ENCODE data around the gene TSPAN13. TPM values are rescaled to one million over a fixed set of nuclear protein-coding genes. Genes with fewer than 3 reads are reported as not detected.

Gene TSPAN13
- total RNA-seq, 1 donor from 2014 or later = 56.0 TPM

GRCh38 chr7:16719699-16720098 lies 33.9 kb upstream of the TSPAN13 start:
- TF ChIP-seq CTCF (IDR thresholded peaks at IDR 0.05; ENCODE audit: insufficient read depth, low read depth, low read length) (no peak), EZH2 (IDR thresholded peaks at IDR 0.05; ENCODE audit: insufficient read depth, low read length) (no peak)
- Mint-ChIP-seq H3K4me1 (ENCODE audit: low read depth, unreplicated experiment) (peaks cover 6% of the 10 kb centered on the region), H3K4me3 (ENCODE audit: unreplicated experiment) (no peak overlapping the region), H3K27ac (ENCODE audit: unreplicated experiment) (no peak overlapping the region), H3K36me3 (ENCODE audit: low read depth, unreplicated experiment) (no peaks in the 10 kb centered on the region), H3K27me3 (ENCODE audit: low read depth, unreplicated experiment) (no peaks in the 10 kb centered on the region), H3K9me3 (ENCODE audit: unreplicated experiment) (no peaks in the 10 kb centered on the region)
- Histone ChIP-seq H3K4me1 (ENCODE audit: insufficient read depth, low read length) (no peaks in the 10 kb centered on the region), H3K27ac (ENCODE audit: low read depth, low read length) (no peak overlapping the region), H3K36me3 (ENCODE audit: insufficient read depth, low read length) (no peaks in the 10 kb centered on the region), H3K4me3 (ENCODE audit: insufficient read depth, low read depth, low read length) (no peak overlapping the region), H3K27me3 (ENCODE audit: insufficient read depth, low read length) (no peaks in the 10 kb centered on the region), H3K4me2 (ENCODE audit: low read length) (no peak overlapping the region), H4K20me1 (ENCODE audit: insufficient read depth, low read length) (no peaks in the 10 kb centered on the region), H3K79me2 (ENCODE audit: insufficient read depth, low read length) (no peaks in the 10 kb centered on the region), H3K9me3 (ENCODE audit: insufficient read depth, low read depth, low read length) (no peaks in the 10 kb centered on the region), H2AFZ (ENCODE audit: low read depth, low read length) (no peak overlapping the region), H3K9ac (ENCODE audit: low read length) (no peak overlapping the region)
- no peak for FAIRE-seq
- no peak for DNase-seq (ENCODE audit: low read depth)

- no peaks in the 10 kb centered on the region for H3K4me1 ChIP-seq (ENCODE audit: insufficient read depth, low read length)
- no peak overlapping the region for H3K4me3 ChIP-seq (ENCODE audit: insufficient read depth, low read depth, low read length)
- H3K27me3 ChIP-seq (ENCODE audit: insufficient read depth, low read length) = no peaks in the 10 kb centered on the region
- no peaks in the 10 kb centered on the region for H3K36me3 Mint-ChIP-seq (ENCODE audit: low read depth, unreplicated experiment)
- H3K27ac ChIP-seq (ENCODE audit: low read depth, low read length) = no peak overlapping the region
- no peaks in the 10 kb centered on the region for H3K9me3 Mint-ChIP-seq (ENCODE audit: unreplicated experiment)
- H4K20me1 ChIP-seq (ENCODE audit: insufficient read depth, low read length) = no peaks in the 10 kb centered on the region
- no peaks in the 10 kb centered on the region for H3K36me3 ChIP-seq (ENCODE audit: insufficient read depth, low read length)
- H3K27me3 Mint-ChIP-seq (ENCODE audit: low read depth, unreplicated experiment) = no peaks in the 10 kb centered on the region
- FAIRE-seq = no peak
- DNase-seq (ENCODE audit: low read depth) = no peak
- TF ChIP-seq CTCF (IDR thresholded peaks at IDR 0.05; ENCODE audit: insufficient read depth, low read depth, low read length) = no peak
- no peak for TF ChIP-seq EZH2 (IDR thresholded peaks at IDR 0.05; ENCODE audit: insufficient read depth, low read length)
- no peak overlapping the region for H3K27ac Mint-ChIP-seq (ENCODE audit: unreplicated experiment)
- no peaks in the 10 kb centered on the region for H3K79me2 ChIP-seq (ENCODE audit: insufficient read depth, low read length)
- H3K9ac ChIP-seq (ENCODE audit: low read length) = no peak overlapping the region
- peaks cover 6% of the 10 kb centered on the region for H3K4me1 Mint-ChIP-seq (ENCODE audit: low read depth, unreplicated experiment)
- no peak overlapping the region for H3K4me2 ChIP-seq (ENCODE audit: low read length)
- H3K4me3 Mint-ChIP-seq (ENCODE audit: unreplicated experiment) = no peak overlapping the region
- H3K9me3 ChIP-seq (ENCODE audit: insufficient read depth, low read depth, low read length) = no peaks in the 10 kb centered on the region
- no peak overlapping the region for H2AFZ ChIP-seq (ENCODE audit: low read depth, low read length)
Observed at GRCh38 chr7:16721541-16721940, 32.0 kb upstream of the TSPAN13 start.

GRCh38 chr7:16724344-16724743 lies 29.2 kb upstream of the TSPAN13 start:
- Histone ChIP-seq H3K27me3 (ENCODE audit: insufficient read depth, low read length) (no peaks in the 10 kb centered on the region), H3K9me3 (ENCODE audit: insufficient read depth, low read depth, low read length) (no peaks in the 10 kb centered on the region), H3K4me3 (ENCODE audit: insufficient read depth, low read depth, low read length) (no peak overlapping the region), H4K20me1 (ENCODE audit: insufficient read depth, low read length) (no peaks in the 10 kb centered on the region), H3K4me2 (ENCODE audit: low read length) (no peak overlapping the region), H3K79me2 (ENCODE audit: insufficient read depth, low read length) (no peaks in the 10 kb centered on the region), H2AFZ (ENCODE audit: low read depth, low read length) (no peak overlapping the region), H3K9ac (ENCODE audit: low read length) (no peak overlapping the region), H3K4me1 (ENCODE audit: insufficient read depth, low read length) (no peaks in the 10 kb centered on the region), H3K36me3 (ENCODE audit: insufficient read depth, low read length) (no peaks in the 10 kb centered on the region), H3K27ac (ENCODE audit: low read depth, low read length) (no peak overlapping the region)
- no peaks in the 10 kb centered on the region for H3K36me3 Mint-ChIP-seq (ENCODE audit: low read depth, unreplicated experiment)
- FAIRE-seq (no peak), DNase-seq (ENCODE audit: low read depth) (no peak)
- H3K4me1 Mint-ChIP-seq (ENCODE audit: low read depth, unreplicated experiment) = peaks cover 11% of the 10 kb centered on the region
- H3K27me3 Mint-ChIP-seq (ENCODE audit: low read depth, unreplicated experiment) = no peaks in the 10 kb centered on the region
- no peak for TF ChIP-seq CTCF (IDR thresholded peaks at IDR 0.05; ENCODE audit: insufficient read depth, low read depth, low read length)
- TF ChIP-seq EZH2 (IDR thresholded peaks at IDR 0.05; ENCODE audit: insufficient read depth, low read length) = no peak
- no peak overlapping the region for H3K4me3 Mint-ChIP-seq (ENCODE audit: unreplicated experiment)
- no peaks in the 10 kb centered on the region for H3K9me3 Mint-ChIP-seq (ENCODE audit: unreplicated experiment)
- H3K27ac Mint-ChIP-seq (ENCODE audit: unreplicated experiment) = no peak overlapping the region
